Left lung (tissue), 10 donors: ENCODE results near the gene GALK1. TPM values are rescaled to one million over a fixed set of nuclear protein-coding genes. Genes with fewer than 3 reads are reported as not detected.

ENCODE experiments used
- ATAC-seq: fragments of 200-7000 bp; cut with Tn5 transposase; one replicate; pipeline ENCODE4 v1.9.1; 2020; ENCODE audit warnings: moderate library complexity
- DNase-seq, 4 donors: peaks; one replicate each; pipeline ENCODE4 v3.0.0-alpha.2; 2013 to 2020
- H3K27ac ChIP-seq, 2 donors: fragments of 200-600 bp; sonication (generic) in 1 of 2; one replicate each; pipeline versions ENCODE4 v1.5.0 to v1.8.0; 2020 to 2021
- H3K27me3 ChIP-seq, 2 donors: fragments of 200-600 bp; sonication (generic) in 1 of 2; one replicate each; pipeline versions ENCODE4 v1.5.0 to v1.8.0; 2020 to 2021
- H3K36me3 ChIP-seq, 2 donors: fragments of 200-600 bp; sonication (generic) in 1 of 2; one replicate each; pipeline versions ENCODE4 v1.5.0 to v1.8.0; 2020 to 2021
- H3K4me1 ChIP-seq, 2 donors: fragments of 200-600 bp; one replicate each; pipeline ENCODE4 v1.8.0; 2021
- H3K4me3 ChIP-seq, 2 donors: fragments of 200-600 bp; sonication (generic) in 1 of 2; one replicate each; pipeline versions ENCODE4 v1.5.0 to v1.8.0; 2020 to 2021; ENCODE audit warnings: mild to moderate bottlenecking in 1 of 2
- H3K9me3 ChIP-seq, 2 donors: fragments of 200-600 bp; sonication (generic) in 1 of 2; one replicate each; pipeline versions ENCODE4 v1.5.0 to v1.8.0; 2020 to 2021
- intact Hi-C, 2 donors: fragments of 100-400 bp; cut with DNase I; formaldehyde crosslinking; loops; one replicate each; pipeline versions ENCODE4 v1.11.2 to v1.14.2; 2022
- polyA plus RNA-seq, 6 donors: library from polyadenylated mRNA; unstranded; fragments of 120-200 nt; gene quantifications; one replicate each; pipeline ENCODE4 v1.2.1, GENCODE V29; 2013; ENCODE audit not compliant: insufficient read length in 6 of 6
- total RNA-seq, 2 donors: library from RNA; stranded (reverse); fragmentation: NEBNext Ultra II Directional; extraction: Animal tissue kit (Norgen Biotek cat#: 25700); gene quantifications; one replicate each; pipeline ENCODE4 v1.2.1, GENCODE V29; 2021
- TF ChIP-seq, protein P1 (sequence below), 2 donors: fragments of 200-600 bp; sonication (generic) in 1 of 2; IDR thresholded peaks; one replicate each; pipeline versions ENCODE4 v1.5.0 to v1.8.0; 2021; ENCODE audit warnings: antibody characterized with exemption in 2 of 2
- donor health status: DM: no; HTN: yes; CAD: no.
- donor health status: DM: no; HTN: no; CAD: no.

The GALK1 gene
- total and polyA plus RNA-seq, 8 donors = 10.3 to 39.6 (median 16.4) TPM

- H3K36me3 ChIP-seq = no peaks in the 10 kb centered on the region
- DNase-seq (no peak), ATAC-seq (no peak)
- no peaks in the 10 kb centered on the region for H3K27me3 ChIP-seq
- peaks cover 0 to 13% of the 10 kb centered on the region in 2 donors for H3K4me1 ChIP-seq
- no peak overlapping the region for H3K4me3 ChIP-seq
- H3K9me3 ChIP-seq = no peaks in the 10 kb centered on the region
- no peak overlapping the region for H3K27ac ChIP-seq
- intact Hi-C loops = loop anchor here in 1 of 2 donors (10.0 kb wide), 2 partner anchors 108 to 318 kb away; partner anchors contain the start of gene SMIM5
- TF ChIP-seq, protein P1, sequence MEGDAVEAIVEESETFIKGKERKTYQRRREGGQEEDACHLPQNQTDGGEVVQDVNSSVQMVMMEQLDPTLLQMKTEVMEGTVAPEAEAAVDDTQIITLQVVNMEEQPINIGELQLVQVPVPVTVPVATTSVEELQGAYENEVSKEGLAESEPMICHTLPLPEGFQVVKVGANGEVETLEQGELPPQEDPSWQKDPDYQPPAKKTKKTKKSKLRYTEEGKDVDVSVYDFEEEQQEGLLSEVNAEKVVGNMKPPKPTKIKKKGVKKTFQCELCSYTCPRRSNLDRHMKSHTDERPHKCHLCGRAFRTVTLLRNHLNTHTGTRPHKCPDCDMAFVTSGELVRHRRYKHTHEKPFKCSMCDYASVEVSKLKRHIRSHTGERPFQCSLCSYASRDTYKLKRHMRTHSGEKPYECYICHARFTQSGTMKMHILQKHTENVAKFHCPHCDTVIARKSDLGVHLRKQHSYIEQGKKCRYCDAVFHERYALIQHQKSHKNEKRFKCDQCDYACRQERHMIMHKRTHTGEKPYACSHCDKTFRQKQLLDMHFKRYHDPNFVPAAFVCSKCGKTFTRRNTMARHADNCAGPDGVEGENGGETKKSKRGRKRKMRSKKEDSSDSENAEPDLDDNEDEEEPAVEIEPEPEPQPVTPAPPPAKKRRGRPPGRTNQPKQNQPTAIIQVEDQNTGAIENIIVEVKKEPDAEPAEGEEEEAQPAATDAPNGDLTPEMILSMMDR (IDR thresholded peaks at IDR 0.05) = no peak
Observed at GRCh38 chr17:75742337-75742736, 22.7 kb downstream of the GALK1 start.

GRCh38 chr17:75740631-75741077, 24.3 kb downstream of the GALK1 start:
- DNase-seq (no peak), ATAC-seq (no peak)
- intact Hi-C loops = loop anchor here in 1 of 2 donors (10.0 kb wide), 2 partner anchors 106 to 316 kb away; partner anchors contain the start of gene SMIM5
- Histone ChIP-seq H3K27ac (no peak overlapping the region), H3K27me3 (no peaks in the 10 kb centered on the region), H3K4me1 (peaks cover 0 to 19% of the 10 kb centered on the region in 2 donors), H3K36me3 (peaks cover 0 to 11% of the 10 kb centered on the region in 2 donors), H3K9me3 (no peaks in the 10 kb centered on the region), H3K4me3 (no peak overlapping the region)
- TF ChIP-seq, protein P1 (IDR thresholded peaks at IDR 0.05) = no peak

DNA sequence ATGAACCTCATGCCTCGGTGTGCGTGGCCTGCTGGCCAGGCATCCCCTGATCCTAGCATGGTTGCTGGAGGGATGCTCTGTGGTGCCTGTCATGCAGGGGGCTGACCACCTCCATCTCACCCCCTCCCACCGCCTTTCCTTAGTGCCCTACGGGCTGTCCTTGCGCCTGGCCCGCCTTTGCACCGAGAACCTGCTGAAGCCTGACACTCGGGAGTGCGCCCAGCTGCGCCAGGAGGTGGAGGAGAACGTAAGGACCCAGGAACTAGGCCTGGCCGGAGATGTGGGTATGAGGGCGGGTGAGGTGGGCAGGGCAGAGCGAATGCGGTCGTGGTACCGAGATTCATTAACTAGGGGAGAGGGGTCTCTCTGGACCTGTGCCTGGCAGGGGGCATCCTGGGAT, 24.8 kb downstream of the GALK1 start:
- ATAC-seq = no peak
- Histone ChIP-seq H3K27me3 (no peaks in the 10 kb centered on the region), H3K4me1 (peaks cover 0 to 19% of the 10 kb centered on the region in 2 donors), H3K4me3 (no peak overlapping the region), H3K36me3 (peaks cover 0 to 11% of the 10 kb centered on the region in 2 donors), H3K9me3 (no peaks in the 10 kb centered on the region), H3K27ac (no peak overlapping the region)
- intact Hi-C loops = loop anchor here in 1 of 2 donors (10.0 kb wide), 2 partner anchors 105 to 315 kb away; partner anchors contain the start of gene SMIM5
- no peak for DNase-seq
- TF ChIP-seq, protein P1 (IDR thresholded peaks at IDR 0.05) = no peak

DNA sequence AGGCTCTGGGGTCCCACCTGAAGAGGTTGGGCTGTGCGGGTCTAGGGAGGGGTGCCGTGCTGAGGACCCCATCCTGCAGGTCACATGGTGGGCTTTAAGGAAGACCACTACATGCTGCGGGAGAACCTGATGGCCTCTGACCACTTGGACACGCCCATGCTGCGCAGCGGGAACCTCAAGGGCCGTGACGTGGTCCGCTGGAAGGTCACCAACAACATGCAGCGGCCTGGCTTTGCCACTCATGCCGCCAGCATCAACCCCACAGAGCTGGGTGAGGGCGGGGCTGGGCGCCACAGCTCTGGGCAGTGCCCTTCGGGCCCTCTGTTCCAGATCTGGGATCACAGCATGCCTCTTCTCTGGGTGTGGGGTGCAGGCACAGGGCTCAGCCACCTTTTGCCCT, 25.2 kb downstream of the GALK1 start:
- DNase-seq (no peak), ATAC-seq (no peak)
- intact Hi-C loops = loop anchor here in 1 of 2 donors (10.0 kb wide), 2 partner anchors 105 to 315 kb away; partner anchors contain the start of gene SMIM5
- no peak overlapping the region for H3K27ac ChIP-seq
- TF ChIP-seq, protein P1 (IDR thresholded peaks at IDR 0.05) = no peak
- H3K36me3 ChIP-seq = peaks cover 0 to 11% of the 10 kb centered on the region in 2 donors
- no peak overlapping the region for H3K4me3 ChIP-seq
- H3K27me3 ChIP-seq = no peaks in the 10 kb centered on the region
- H3K9me3 ChIP-seq = no peaks in the 10 kb centered on the region
- H3K4me1 ChIP-seq = peaks cover 0 to 19% of the 10 kb centered on the region in 2 donors

DNA sequence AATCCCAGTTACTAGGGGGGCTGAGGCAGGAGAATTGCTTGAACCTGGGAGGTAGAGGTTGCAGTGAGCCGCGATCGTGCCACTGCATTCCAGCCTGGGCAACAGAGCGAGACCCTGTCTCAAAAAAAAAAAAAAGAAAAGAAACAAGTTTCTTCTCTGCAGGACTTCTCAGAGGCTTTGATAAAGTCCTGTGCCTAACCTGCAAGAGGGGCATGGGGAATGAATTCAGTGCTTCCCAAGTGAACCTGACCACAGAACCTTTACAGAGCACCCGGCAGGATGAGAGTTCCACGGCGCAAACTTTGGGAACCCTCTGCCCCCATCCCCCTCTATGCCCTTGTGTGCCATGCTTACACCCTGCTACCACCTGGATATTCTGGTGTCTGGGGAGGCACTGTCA, 25.8 kb downstream of the GALK1 start:
- Histone ChIP-seq H3K4me1 (peaks cover 0 to 19% of the 10 kb centered on the region in 2 donors), H3K9me3 (no peaks in the 10 kb centered on the region), H3K27ac (no peak overlapping the region), H3K27me3 (no peaks in the 10 kb centered on the region), H3K36me3 (peaks cover 0 to 11% of the 10 kb centered on the region in 2 donors), H3K4me3 (no peak overlapping the region)
- intact Hi-C loops = no loop called here
- ATAC-seq = no peak
- DNase-seq = no peak
- TF ChIP-seq, protein P1 (IDR thresholded peaks at IDR 0.05) = no peak
